ENCODE data around the gene HAS3.

- TF ChIP-seq POLR2A (IDR thresholded peaks at IDR 0.05; ENCODE audit: low read length) (no peak), GATA1 (IDR thresholded peaks at IDR 0.05; ENCODE audit: low read depth, low read length) (no peak)
These were observed 28.0 kb downstream of the HAS3 start for GRCh38 chr16:69133373-69133954.

Data from erythroblast (primary cell).